ELR (cell line): ENCODE data around the gene ATXN1.
A peak's percentile ranks its signal among the peaks of the same experiment; 100 is the strongest.
"Not testable (repeated sequence)": the region's sequence is repeated elsewhere in the genome, so short reads cannot be mapped to it uniquely, and the experiment has no call there.

Experiments
- DNase-seq: peaks from one replicate; pipeline ENCODE4 v3.0.0-alpha.2; 2015; ENCODE audit warnings: low read depth

Gene ATXN1

GRCh38 chr6:16760516-16761470, at the start of gene ATXN1:
TSS of gene ATXN1 (minus strand) at chr6:16761460.
- DNase-seq, result peak; percentile 67

GRCh38 chr6:16810411-16810810, 49.2 kb upstream of the ATXN1 start:
- no peak for DNase-seq

- no peak for DNase-seq
These were observed 48.6 kb upstream of the ATXN1 start for GRCh38 chr6:16809753-16810358.

GRCh38 chr6:16807956-16808355, 46.7 kb upstream of the ATXN1 start:
- no peak for DNase-seq

- DNase-seq, result no peak
These were observed 45.1 kb upstream of the ATXN1 start for GRCh38 chr6:16806363-16806762.

- no peak for DNase-seq
These were observed 44.1 kb upstream of the ATXN1 start for GRCh38 chr6:16805243-16805950.

- no peak for DNase-seq
These were observed 43.4 kb upstream of the ATXN1 start for GRCh38 chr6:16804546-16805242.

- DNase-seq, result no peak
These were observed 42.3 kb upstream of the ATXN1 start for GRCh38 chr6:16803294-16804200.

- DNase-seq, result no peak
These were observed 40.8 kb upstream of the ATXN1 start for GRCh38 chr6:16802071-16802470.

- DNase-seq, result peak; percentile 31
These were observed 39.7 kb upstream of the ATXN1 start for GRCh38 chr6:16800942-16801341.

GRCh38 chr6:16800341-16800740, 39.1 kb upstream of the ATXN1 start:
- DNase-seq, result no peak

- DNase-seq, result peak; percentile 73
These were observed 38.3 kb upstream of the ATXN1 start for GRCh38 chr6:16799279-16800193.

GRCh38 chr6:16793828-16794412, 32.7 kb upstream of the ATXN1 start:
- no peak for DNase-seq

GRCh38 chr6:16789329-16790038, 28.2 kb upstream of the ATXN1 start:
- DNase-seq, result no peak

- no peak for DNase-seq
These were observed 25.9 kb upstream of the ATXN1 start for GRCh38 chr6:16787128-16787682.

GRCh38 chr6:16785496-16785895, 24.2 kb upstream of the ATXN1 start:
- no peak for DNase-seq

GRCh38 chr6:16784957-16785356, 23.7 kb upstream of the ATXN1 start:
- DNase-seq, result not testable (repeated sequence)

GRCh38 chr6:16783952-16784565, 22.8 kb upstream of the ATXN1 start:
- no peak for DNase-seq
